Fibroblast of lung (primary cell): ENCODE results near the gene ZFP69B.

Experiments
- CTCF ChIP-seq, 2 donors: IDR thresholded peaks in 1 of 2; conservative IDR thresholded peaks in 1 of 2; 1 replicate in 1 of 2; 2 replicates in 1 of 2; pipeline ENCODE4 v1.5.1; 2011 to 2012; ENCODE audit warnings: low read length in 2 of 2, control low read depth in 1 of 2, inconsistent platforms in 1 of 2, low read depth in 1 of 2, mild to moderate bottlenecking in 1 of 2
- EZH2 ChIP-seq: IDR thresholded peaks from 2 replicates; pipeline ENCODE4 v1.5.1; 2012; ENCODE audit warnings: low read length, control low read depth, mild to moderate bottlenecking; ENCODE audit errors: missing control alignments

- TF ChIP-seq CTCF (conservative IDR thresholded peaks at IDR 0.05 in 1 of 2, IDR thresholded peaks at IDR 0.05 in 1 of 2; ENCODE audit: low read depth in 1 of 2, low read length in 2 of 2) (no peak), EZH2 (no peak)
Measured at GRCh38 chr1:40478276-40478675, 28.0 kb downstream of the ZFP69B start.
